HepG2 (cell line): ENCODE measurements around the gene DTNA. TPM values are rescaled to one million over a fixed set of nuclear protein-coding genes. Genes with fewer than 3 reads are reported as not detected.
A peak's percentile ranks its signal among the peaks of the same experiment; 100 is the strongest.

Experiments used
- ARID5B ChIP-seq: IDR thresholded peaks from 2 replicates; pipeline ENCODE4 v1.4.0; 2020; ENCODE audit warnings: mild to moderate bottlenecking, missing genetic modification reagents
- CREB1 ChIP-seq, 2 experiments: fragments of 450-650 bp in 1 of 2; IDR thresholded peaks; 2 replicates each; pipeline ENCODE4 v1.6.1; 2016 to 2017; ENCODE audit warnings: control low read depth in 1 of 2, mild to moderate bottlenecking in 1 of 2, missing compliant biosample characterization in 1 of 2, missing genetic modification characterization in 1 of 2
- GPN1 ChIP-seq: sonication (generic); formaldehyde crosslinking; IDR thresholded peaks from 2 replicates; pipeline ENCODE4 v1.5.1; 2020; ENCODE audit warnings: missing genetic modification reagents, borderline replicate concordance
- MED1 ChIP-seq: sonication (generic); formaldehyde crosslinking; IDR thresholded peaks from 2 replicates; pipeline ENCODE4 v1.4.0; 2020; ENCODE audit warnings: missing genetic modification reagents
- NR2F6 ChIP-seq, 2 experiments: IDR thresholded peaks; 2 replicates each; pipeline ENCODE4 v1.6.1; 2016; ENCODE audit warnings: antibody characterized with exemption in 1 of 2, mild to moderate bottlenecking in 1 of 2
- PPARG ChIP-seq: conservative IDR thresholded peaks from 2 replicates; pipeline ENCODE4 v1.6.1; 2016; ENCODE audit warnings: missing biosample characterization, missing genetic modification reagents
- RNF2 ChIP-seq: fragments of 450-650 bp; conservative IDR thresholded peaks from 2 replicates; pipeline ENCODE4 v1.6.1; 2016; ENCODE audit warnings: low read depth
- SOX13 ChIP-seq, 3 experiments: fragments of 450-650 bp in 1 of 3; sonication (generic) in 1 of 3; formaldehyde crosslinking in 1 of 3; IDR thresholded peaks in 2 of 3; conservative IDR thresholded peaks in 1 of 3; 2 replicates each; pipeline versions ENCODE4 v1.5.0 to v1.6.1; 2016 to 2020; ENCODE audit warnings: antibody characterized with exemption in 1 of 3, mild to moderate bottlenecking in 1 of 3, missing compliant biosample characterization in 1 of 3, missing genetic modification reagents in 1 of 3, moderate library complexity in 1 of 3
- SOX5 ChIP-seq: IDR thresholded peaks from 2 replicates; pipeline ENCODE4 v1.6.1; 2016; ENCODE audit warnings: borderline replicate concordance
- THAP11 ChIP-seq: IDR thresholded peaks from 2 replicates; pipeline ENCODE4 v1.6.1; 2016; ENCODE audit warnings: missing biosample characterization, missing genetic modification reagents
- TIGD3 ChIP-seq: sonication (generic); formaldehyde crosslinking; IDR thresholded peaks from 2 replicates; pipeline ENCODE4 v1.5.1; 2020; ENCODE audit warnings: mild to moderate bottlenecking, missing genetic modification reagents, borderline replicate concordance
- ZBTB4 ChIP-seq: sonication (generic); formaldehyde crosslinking; IDR thresholded peaks from 2 replicates; pipeline ENCODE4 v1.4.0; 2020; ENCODE audit warnings: missing genetic modification reagents, mild to moderate bottlenecking, borderline replicate concordance
- ZNF225 ChIP-seq: sonication (generic); formaldehyde crosslinking; IDR thresholded peaks from 2 replicates; pipeline ENCODE4 v1.4.0; 2020; ENCODE audit warnings: mild to moderate bottlenecking, missing genetic modification reagents
- ZNF362 ChIP-seq: sonication (generic); formaldehyde crosslinking; IDR thresholded peaks from 2 replicates; pipeline ENCODE4 v1.4.0; 2020; ENCODE audit warnings: missing genetic modification reagents, mild to moderate bottlenecking, borderline replicate concordance
- ZNF430 ChIP-seq: sonication (generic); formaldehyde crosslinking; IDR thresholded peaks from 2 replicates; pipeline ENCODE4 v1.9.0; 2021; ENCODE audit warnings: mild to moderate bottlenecking, missing genetic modification reagents
- ZNF558 ChIP-seq: sonication (generic); formaldehyde crosslinking; IDR thresholded peaks from 2 replicates; pipeline ENCODE4 v1.9.0; 2022; ENCODE audit warnings: mild to moderate bottlenecking, missing genetic modification reagents, borderline replicate concordance
- ZNF781 ChIP-seq: sonication (generic); formaldehyde crosslinking; IDR thresholded peaks from 2 replicates; pipeline ENCODE4 v1.5.1; 2020; ENCODE audit warnings: borderline replicate concordance, mild to moderate bottlenecking, missing genetic modification reagents; ENCODE audit errors: not compliant biosample characterization
- ZNF790 ChIP-seq: sonication (generic); formaldehyde crosslinking; IDR thresholded peaks from 2 replicates; pipeline ENCODE4 v1.8.0; 2022; ENCODE audit warnings: missing genetic modification reagents, mild to moderate bottlenecking, borderline replicate concordance
- polyA plus RNA-seq, 8 experiments: library from polyadenylated mRNA; depleted of rRNA in 3 of 8; stranded (reverse) in 7 of 8; unstranded in 1 of 8; fragments of >200 nt; fragmentation: Illumina TruSeq in 4 of 8; extraction: Trizol in 4 of 8; gene quantifications; 2 replicates each; pipeline versions ENCODE4 v1.2.1 to v1.2.3, GENCODE V29; 2011 to 2016; ENCODE audit warnings: low read depth in 4 of 8, missing spikeins in 1 of 8, mixed read lengths in 1 of 8; ENCODE audit not compliant: insufficient read depth in 1 of 8
- total RNA-seq, 5 experiments: library from RNA; depleted of rRNA; stranded (reverse); fragments of >200 nt; fragmentation: Illumina TruSeq; extraction: Trizol; gene quantifications; 2 replicates each; pipeline ENCODE4 v1.2.3, GENCODE V29; 2016; ENCODE audit warnings: low read depth in 1 of 5

DTNA gene
- total and polyA plus RNA-seq, 2 of the 13 experiments (the other 11 are each of a cell fraction or from before 2014, with no cell fraction given): 8.5 to 29.0 TPM

- peak; percentile 38; the same call in 1 of the 2 replicates for TF ChIP-seq ARID5B (CRISPR knock-in tag)
- no peak for TF ChIP-seq CREB1 (IDR thresholded peaks at IDR 0.05)
- TF ChIP-seq CREB1 (CRISPR knock-in tag; IDR thresholded peaks at IDR 0.05): no peak
- TF ChIP-seq ZBTB4 (CRISPR knock-in tag): no peak
- TF ChIP-seq THAP11 (CRISPR knock-in tag): no peak
- no peak for TF ChIP-seq RNF2
- TF ChIP-seq MED1 (CRISPR knock-in tag): no peak
- no peak for TF ChIP-seq ZNF558
- no peak for TF ChIP-seq TIGD3
- TF ChIP-seq PPARG (CRISPR knock-in tag): 0 out of 2 replicates have a peak, but pooled peaks have one; percentile 11
- TF ChIP-seq ZNF790: no peak
- TF ChIP-seq SOX13 (IDR thresholded peaks at IDR 0.05): no peak
- peak in 1 of 2 experiments; percentile 37; a peak in 1 of 4 replicates for TF ChIP-seq SOX13 (CRISPR knock-in tag; conservative IDR thresholded peaks at IDR 0.05 in 1 of 2, IDR thresholded peaks at IDR 0.05 in 1 of 2)
- TF ChIP-seq GPN1 (CRISPR knock-in tag): no peak
- no peak for TF ChIP-seq ZNF781 (CRISPR knock-in tag)
- no peak for TF ChIP-seq NR2F6 (IDR thresholded peaks at IDR 0.05)
- 0 out of 2 replicates have a peak, but pooled peaks have one; percentile 5 for TF ChIP-seq NR2F6 (CRISPR knock-in tag; IDR thresholded peaks at IDR 0.05)
- peak; percentile 51; the same call in 1 of the 2 replicates for TF ChIP-seq SOX5
- no peak for TF ChIP-seq ZNF225 (CRISPR knock-in tag)
- TF ChIP-seq ZNF430 (CRISPR knock-in tag): no peak
- TF ChIP-seq ZNF362 (CRISPR knock-in tag): peak; percentile 59; the same call in 1 of the 2 replicates
Observed at GRCh38 chr18:34887881-34888580, 177.9 kb downstream of the DTNA start (continued).
